ENCODE results near the gene BAMBI. TPM values are rescaled to one million over a fixed set of nuclear protein-coding genes. Genes with fewer than 3 reads are reported as not detected.

Gene BAMBI
- total RNA-seq, 1 donor from 2014 or later = 4.2 TPM

DNA sequence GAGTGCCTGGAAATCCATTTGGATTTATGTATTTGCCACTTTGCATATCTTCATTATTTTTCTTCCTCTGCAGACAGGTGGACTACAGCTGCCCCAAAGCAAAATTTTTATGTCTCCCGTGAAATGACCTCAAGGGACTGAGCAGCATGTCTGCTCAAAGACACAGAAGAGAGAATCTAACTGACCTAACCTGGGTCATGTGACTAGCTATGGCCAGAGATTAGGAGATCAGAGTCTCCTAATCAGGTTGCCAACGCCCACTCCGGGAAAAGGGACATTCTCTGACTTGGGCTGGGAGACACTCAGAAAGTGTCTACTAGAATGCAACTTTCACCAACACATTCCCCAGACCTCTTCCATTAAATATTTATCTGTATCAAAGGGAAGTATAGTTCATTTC is 2.5 kb upstream of the BAMBI start:
- Histone ChIP-seq H3K27me3 (ENCODE audit: control insufficient read depth in 3 of 3, insufficient read depth in 3 of 3, low read length in 3 of 3) (peaks cover 2 to 18% (median 15%) of the 10 kb centered on the region in 3 donors), H3K4me1 (ENCODE audit: control insufficient read depth in 3 of 3, insufficient read depth in 3 of 3, low read length in 3 of 3) (peaks cover 12 to 22% (median 22%) of the 10 kb centered on the region in 3 donors), H3K27ac (ENCODE audit: low read depth, low read length) (no peak overlapping the region), H3K36me3 (ENCODE audit: control insufficient read depth in 3 of 3, insufficient read depth in 3 of 3, low read length in 3 of 3) (no peaks in the 10 kb centered on the region), H3K9ac (ENCODE audit: low read depth in 1 of 3, low read length in 3 of 3) (no peak overlapping the region), H3K4me3 (ENCODE audit: low read length in 3 of 3) (no peak overlapping the region), H3K9me3 (ENCODE audit: control insufficient read depth in 3 of 3, low read length in 3 of 3) (no peaks in the 10 kb centered on the region)

DNA sequence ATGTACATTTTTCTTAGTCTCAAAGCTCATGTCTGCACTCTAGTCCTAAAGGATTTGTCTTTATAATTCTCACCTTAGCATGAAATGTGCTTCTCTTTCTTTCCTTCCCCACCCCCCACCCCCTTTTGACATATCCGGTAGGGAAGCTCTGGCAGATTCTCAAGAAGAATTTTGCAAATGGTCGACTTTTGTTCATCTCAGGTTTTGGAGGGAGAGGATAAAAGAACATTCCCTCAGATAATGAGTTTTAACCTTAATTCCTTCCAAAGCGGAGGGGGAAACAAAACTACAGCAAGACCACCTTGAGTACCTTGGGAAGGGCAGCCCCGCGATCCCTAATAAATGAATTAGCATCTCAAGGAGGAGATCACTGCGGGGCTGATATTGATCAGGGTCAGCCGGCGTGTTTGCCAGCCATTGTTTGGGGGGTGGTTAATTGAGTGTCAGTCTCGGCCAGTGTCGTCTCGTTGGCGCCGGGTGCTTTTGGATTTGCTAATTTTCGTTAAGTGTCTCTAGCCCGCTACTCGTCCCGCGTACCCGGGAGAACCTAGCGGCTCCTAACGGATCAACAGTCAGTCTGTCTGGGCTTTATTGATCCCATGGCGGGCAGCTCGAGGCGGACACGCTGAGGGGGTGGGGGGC is 874 bp upstream of the BAMBI start:
- H3K4me1 ChIP-seq (ENCODE audit: control insufficient read depth in 3 of 3, insufficient read depth in 3 of 3, low read length in 3 of 3) = peaks cover 13 to 27% (median 22%) of the 10 kb centered on the region in 3 donors
- no peak overlapping the region for H3K27ac ChIP-seq (ENCODE audit: low read depth, low read length)
- H3K9me3 ChIP-seq (ENCODE audit: control insufficient read depth in 3 of 3, low read length in 3 of 3) = no peaks in the 10 kb centered on the region
- H3K36me3 ChIP-seq (ENCODE audit: control insufficient read depth in 3 of 3, insufficient read depth in 3 of 3, low read length in 3 of 3) = no peaks in the 10 kb centered on the region
- peaks cover 3 to 17% (median 9%) of the 10 kb centered on the region in 3 donors for H3K27me3 ChIP-seq (ENCODE audit: control insufficient read depth in 3 of 3, insufficient read depth in 3 of 3, low read length in 3 of 3)
- H3K4me3 ChIP-seq (ENCODE audit: low read length in 3 of 3) = peak overlapping the region; percentile 62 to 71 (median 63)
- peak overlapping the region; percentile 67 to 81 (median 72) for H3K9ac ChIP-seq (ENCODE audit: low read depth in 1 of 3, low read length in 3 of 3)

DNA sequence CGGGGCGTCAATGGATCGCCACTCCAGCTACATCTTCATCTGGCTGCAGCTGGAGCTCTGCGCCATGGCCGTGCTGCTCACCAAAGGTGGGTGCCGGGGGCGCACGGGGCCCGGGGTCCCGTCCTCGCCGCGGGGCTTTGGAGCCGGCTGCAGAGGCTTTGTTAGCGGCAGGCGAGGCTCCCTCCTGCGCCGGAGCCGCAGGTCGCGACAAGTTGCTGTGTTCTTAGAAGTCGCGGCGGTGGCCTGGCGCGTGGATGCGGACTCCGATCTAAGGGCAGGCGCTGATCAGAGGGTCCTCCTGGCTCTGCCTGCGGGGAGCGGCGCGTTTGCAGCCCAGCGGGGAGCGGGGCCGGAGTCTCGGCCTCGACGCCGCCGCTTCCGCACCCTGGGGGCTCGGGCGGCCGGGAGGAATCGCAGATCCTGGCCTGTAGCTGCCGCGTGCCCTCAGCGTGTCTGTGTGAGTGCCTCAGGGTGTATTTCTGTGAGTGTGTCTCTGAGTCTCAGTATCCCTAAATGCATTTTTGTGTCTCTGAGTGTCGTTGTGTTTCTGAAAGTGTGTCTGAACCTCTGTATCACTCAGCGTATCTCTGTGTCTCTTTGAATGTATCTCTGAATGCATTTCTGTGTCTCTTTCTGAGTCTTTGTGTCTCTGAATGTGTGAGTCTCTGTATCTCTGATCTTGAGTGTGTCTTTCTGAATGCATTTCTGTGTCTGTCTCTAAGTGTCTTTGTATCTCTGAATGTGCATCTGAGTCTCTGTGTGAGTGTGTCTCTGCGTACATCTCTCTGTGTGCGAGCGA is 766 bp downstream of the BAMBI start:
- peaks cover 3 to 16% (median 3%) of the 10 kb centered on the region in 3 donors for H3K27me3 ChIP-seq (ENCODE audit: control insufficient read depth in 3 of 3, insufficient read depth in 3 of 3, low read length in 3 of 3)
- no peak overlapping the region for H3K27ac ChIP-seq (ENCODE audit: low read depth, low read length)
- H3K9ac ChIP-seq (ENCODE audit: low read depth in 1 of 3, low read length in 3 of 3) = peak overlapping the region; percentile 60 to 84 (median 63)
- peaks cover 13 to 27% (median 22%) of the 10 kb centered on the region in 3 donors for H3K4me1 ChIP-seq (ENCODE audit: control insufficient read depth in 3 of 3, insufficient read depth in 3 of 3, low read length in 3 of 3)
- no peaks in the 10 kb centered on the region for H3K9me3 ChIP-seq (ENCODE audit: control insufficient read depth in 3 of 3, low read length in 3 of 3)
- peaks cover 0 to 5% (median 4%) of the 10 kb centered on the region in 3 donors for H3K36me3 ChIP-seq (ENCODE audit: control insufficient read depth in 3 of 3, insufficient read depth in 3 of 3, low read length in 3 of 3)
- H3K4me3 ChIP-seq (ENCODE audit: low read length in 3 of 3) = peak overlapping the region; percentile 75 to 81 (median 78)

DNA sequence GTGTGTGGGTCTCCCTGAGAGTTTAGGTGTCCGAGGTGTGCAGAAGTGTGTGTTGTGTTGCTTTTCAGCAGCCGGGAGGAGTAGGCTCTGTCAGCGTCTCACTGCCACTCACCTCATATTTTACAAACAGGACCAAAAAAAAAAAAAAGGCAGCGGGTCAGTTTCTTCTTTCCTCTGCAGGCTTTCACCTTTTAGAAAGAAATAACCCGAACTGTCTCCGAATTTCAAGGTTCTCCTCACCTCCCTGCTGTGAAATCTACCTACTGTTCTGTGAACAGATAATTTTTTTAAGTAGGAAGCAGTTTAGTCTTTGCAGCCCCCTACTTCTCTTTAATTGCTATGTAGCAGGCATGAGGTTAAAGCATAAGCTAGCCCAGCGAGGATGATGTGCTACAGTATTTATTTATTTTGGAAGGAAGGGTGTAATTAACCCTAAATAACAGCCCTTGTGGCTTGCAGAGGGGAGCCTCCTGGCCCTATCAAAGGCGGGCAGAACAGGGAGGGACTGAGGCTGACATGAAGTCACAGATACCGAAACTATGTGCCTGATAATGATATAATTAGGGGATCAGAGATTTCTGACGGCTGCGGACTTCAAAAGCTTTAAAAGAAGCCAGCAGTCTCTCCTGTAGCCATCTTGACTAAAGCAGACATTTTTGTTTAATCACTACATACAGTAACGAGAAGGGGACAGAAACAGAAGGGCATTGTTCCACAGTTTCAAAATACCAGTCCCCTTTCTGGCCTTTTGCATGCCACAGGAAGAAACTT is 1.6 kb downstream of the BAMBI start:
- Histone ChIP-seq H3K27ac (ENCODE audit: low read depth, low read length) (no peak overlapping the region), H3K4me3 (ENCODE audit: low read length in 3 of 3) (peak overlapping the region; percentile 75 to 81 (median 78)), H3K9ac (ENCODE audit: low read depth in 1 of 3, low read length in 3 of 3) (peak overlapping the region; percentile 60 to 84 (median 63)), H3K9me3 (ENCODE audit: control insufficient read depth in 3 of 3, low read length in 3 of 3) (no peaks in the 10 kb centered on the region), H3K27me3 (ENCODE audit: control insufficient read depth in 3 of 3, insufficient read depth in 3 of 3, low read length in 3 of 3) (peaks cover 3 to 11% (median 3%) of the 10 kb centered on the region in 3 donors), H3K4me1 (ENCODE audit: control insufficient read depth in 3 of 3, insufficient read depth in 3 of 3, low read length in 3 of 3) (peaks cover 13 to 27% (median 22%) of the 10 kb centered on the region in 3 donors), H3K36me3 (ENCODE audit: control insufficient read depth in 3 of 3, insufficient read depth in 3 of 3, low read length in 3 of 3) (peaks cover 0 to 5% (median 4%) of the 10 kb centered on the region in 3 donors)

DNA sequence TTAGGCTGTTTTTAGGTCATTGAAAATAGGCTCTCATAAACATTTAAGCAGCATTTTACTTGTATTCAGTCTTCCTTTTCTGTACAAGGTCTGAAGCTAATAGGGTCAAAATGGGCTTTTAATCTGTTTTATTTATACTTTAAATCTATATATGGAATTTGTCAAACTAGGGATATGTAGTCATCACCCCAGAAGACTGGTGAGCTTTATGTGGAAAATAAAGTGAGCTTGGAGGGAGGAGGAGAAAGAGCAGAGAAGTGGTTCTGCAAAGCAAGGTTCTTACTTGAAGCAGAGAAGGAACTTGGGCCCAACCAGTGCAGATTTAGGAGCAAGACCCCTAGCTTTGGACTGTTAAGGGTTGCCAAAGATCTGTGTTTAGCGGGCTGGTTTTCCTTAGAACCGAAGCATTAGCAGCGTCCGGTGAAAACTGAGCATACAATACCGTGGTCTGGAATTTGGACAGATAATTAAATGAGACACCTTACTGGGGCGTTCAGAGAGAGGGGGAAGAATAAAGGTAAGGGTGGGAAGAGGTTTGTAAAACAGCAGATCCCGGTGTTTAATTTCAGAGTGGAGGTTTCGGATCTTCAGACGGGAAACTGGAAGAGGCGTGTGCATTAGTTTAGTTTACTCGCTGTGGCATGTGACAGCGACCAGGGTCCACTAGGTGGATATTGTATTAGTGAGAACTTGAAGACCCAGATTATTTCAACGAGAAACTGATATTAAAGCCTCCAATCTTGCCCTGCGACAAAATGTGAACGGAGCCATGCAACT is 2.4 kb downstream of the BAMBI start:
- Histone ChIP-seq H3K9ac (ENCODE audit: low read depth in 1 of 3, low read length in 3 of 3) (no peak overlapping the region), H3K36me3 (ENCODE audit: control insufficient read depth in 3 of 3, insufficient read depth in 3 of 3, low read length in 3 of 3) (peaks cover 0 to 5% (median 4%) of the 10 kb centered on the region in 3 donors), H3K4me1 (ENCODE audit: control insufficient read depth in 3 of 3, insufficient read depth in 3 of 3, low read length in 3 of 3) (peaks cover 13 to 27% (median 22%) of the 10 kb centered on the region in 3 donors), H3K27me3 (ENCODE audit: control insufficient read depth in 3 of 3, insufficient read depth in 3 of 3, low read length in 3 of 3) (peaks cover 3 to 8% (median 3%) of the 10 kb centered on the region in 3 donors), H3K4me3 (ENCODE audit: low read length in 3 of 3) (peak overlapping the region in 1 of 3 donors; percentile 81), H3K9me3 (ENCODE audit: control insufficient read depth in 3 of 3, low read length in 3 of 3) (no peaks in the 10 kb centered on the region), H3K27ac (ENCODE audit: low read depth, low read length) (no peak overlapping the region)

DNA sequence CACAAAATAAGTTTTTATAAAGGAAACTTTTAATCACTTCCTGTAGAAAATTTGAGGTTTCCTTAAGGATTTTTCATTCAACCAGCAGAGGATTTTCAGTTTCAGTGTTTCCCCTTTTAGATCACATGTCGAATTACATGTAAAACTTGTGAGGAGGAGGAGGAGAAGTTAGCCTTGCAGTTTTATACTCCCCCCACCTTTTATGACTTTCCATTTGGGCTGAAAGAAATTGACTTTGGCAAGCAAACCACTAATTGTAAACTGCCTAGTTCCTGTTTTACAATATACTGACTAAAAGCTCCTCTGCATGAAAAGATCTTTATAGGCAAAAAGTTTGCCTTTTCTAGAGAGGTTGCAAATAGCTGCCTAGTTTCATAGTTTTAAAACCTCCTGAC is 3.0 kb downstream of the BAMBI start:
- Histone ChIP-seq H3K9ac (ENCODE audit: low read depth in 1 of 3, low read length in 3 of 3) (no peak overlapping the region), H3K4me1 (ENCODE audit: control insufficient read depth in 3 of 3, insufficient read depth in 3 of 3, low read length in 3 of 3) (peaks cover 13 to 27% (median 22%) of the 10 kb centered on the region in 3 donors), H3K9me3 (ENCODE audit: control insufficient read depth in 3 of 3, low read length in 3 of 3) (no peaks in the 10 kb centered on the region), H3K36me3 (ENCODE audit: control insufficient read depth in 3 of 3, insufficient read depth in 3 of 3, low read length in 3 of 3) (peaks cover 0 to 5% (median 4%) of the 10 kb centered on the region in 3 donors), H3K27ac (ENCODE audit: low read depth, low read length) (no peak overlapping the region), H3K27me3 (ENCODE audit: control insufficient read depth in 3 of 3, insufficient read depth in 3 of 3, low read length in 3 of 3) (peaks cover 3 to 8% (median 3%) of the 10 kb centered on the region in 3 donors), H3K4me3 (ENCODE audit: low read length in 3 of 3) (no peak overlapping the region)

DNA sequence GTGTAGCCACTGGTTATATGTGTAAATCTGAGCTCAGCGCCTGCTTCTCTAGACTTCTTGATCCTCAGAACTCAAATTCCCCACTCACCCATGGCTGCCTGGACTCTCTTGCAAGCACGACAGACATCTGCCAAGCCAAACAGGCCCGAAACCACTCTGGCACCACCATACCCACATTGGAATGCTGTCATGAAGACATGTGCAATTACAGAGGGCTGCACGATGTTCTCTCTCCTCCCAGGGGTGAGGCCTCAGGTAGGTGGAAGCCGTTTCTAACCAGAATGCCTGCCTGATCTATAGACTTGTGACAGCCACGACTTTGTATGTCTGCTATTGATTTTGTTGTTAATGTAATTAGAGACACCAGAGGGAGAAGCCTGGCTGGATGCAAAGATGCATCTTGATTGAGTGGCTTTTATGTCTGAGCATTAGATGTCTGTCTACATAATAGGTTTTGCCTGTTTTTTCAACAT is 4.0 kb downstream of the BAMBI start:
- Histone ChIP-seq H3K27ac (ENCODE audit: low read depth, low read length) (no peak overlapping the region), H3K36me3 (ENCODE audit: control insufficient read depth in 3 of 3, insufficient read depth in 3 of 3, low read length in 3 of 3) (peaks cover 0 to 5% (median 4%) of the 10 kb centered on the region in 3 donors), H3K9me3 (ENCODE audit: control insufficient read depth in 3 of 3, low read length in 3 of 3) (no peaks in the 10 kb centered on the region), H3K9ac (ENCODE audit: low read depth in 1 of 3, low read length in 3 of 3) (no peak overlapping the region), H3K27me3 (ENCODE audit: control insufficient read depth in 3 of 3, insufficient read depth in 3 of 3, low read length in 3 of 3) (peaks cover 0 to 8% (median 3%) of the 10 kb centered on the region in 3 donors), H3K4me1 (ENCODE audit: control insufficient read depth in 3 of 3, insufficient read depth in 3 of 3, low read length in 3 of 3) (peaks cover 13 to 27% (median 22%) of the 10 kb centered on the region in 3 donors), H3K4me3 (ENCODE audit: low read length in 3 of 3) (no peak overlapping the region)

DNA sequence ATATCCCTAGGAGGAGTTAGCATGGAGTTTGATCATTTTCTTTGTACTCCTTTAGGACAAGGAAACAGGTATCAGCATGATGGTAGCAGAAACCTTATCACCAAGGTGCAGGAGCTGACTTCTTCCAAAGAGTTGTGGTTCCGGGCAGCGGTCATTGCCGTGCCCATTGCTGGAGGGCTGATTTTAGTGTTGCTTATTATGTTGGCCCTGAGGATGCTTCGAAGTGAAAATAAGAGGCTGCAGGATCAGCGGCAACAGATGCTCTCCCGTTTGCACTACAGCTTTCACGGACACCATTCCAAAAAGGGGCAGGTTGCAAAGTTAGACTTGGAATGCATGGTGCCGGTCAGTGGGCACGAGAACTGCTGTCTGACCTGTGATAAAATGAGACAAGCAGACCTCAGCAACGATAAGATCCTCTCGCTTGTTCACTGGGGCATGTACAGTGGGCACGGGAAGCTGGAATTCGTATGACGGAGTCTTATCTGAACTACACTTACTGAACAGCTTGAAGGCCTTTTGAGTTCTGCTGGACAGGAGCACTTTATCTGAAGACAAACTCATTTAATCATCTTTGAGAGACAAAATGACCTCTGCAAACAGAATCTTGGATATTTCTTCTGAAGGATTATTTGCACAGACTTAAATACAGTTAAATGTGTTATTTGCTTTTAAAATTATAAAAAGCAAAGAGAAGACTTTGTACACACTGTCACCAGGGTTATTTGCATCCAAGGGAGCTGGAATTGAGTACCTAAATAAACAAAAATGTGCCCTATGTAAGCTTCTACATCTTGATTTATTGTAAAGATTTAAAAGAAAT is 4.8 kb downstream of the BAMBI start:
- Histone ChIP-seq H3K27me3 (ENCODE audit: control insufficient read depth in 3 of 3, insufficient read depth in 3 of 3, low read length in 3 of 3) (peaks cover 0 to 3% (median 2%) of the 10 kb centered on the region in 3 donors), H3K36me3 (ENCODE audit: control insufficient read depth in 3 of 3, insufficient read depth in 3 of 3, low read length in 3 of 3) (peaks cover 0 to 5% (median 4%) of the 10 kb centered on the region in 3 donors), H3K4me1 (ENCODE audit: control insufficient read depth in 3 of 3, insufficient read depth in 3 of 3, low read length in 3 of 3) (peaks cover 7 to 21% (median 14%) of the 10 kb centered on the region in 3 donors), H3K9ac (ENCODE audit: low read depth in 1 of 3, low read length in 3 of 3) (no peak overlapping the region), H3K4me3 (ENCODE audit: low read length in 3 of 3) (no peak overlapping the region), H3K9me3 (ENCODE audit: control insufficient read depth in 3 of 3, low read length in 3 of 3) (no peaks in the 10 kb centered on the region), H3K27ac (ENCODE audit: low read depth, low read length) (no peak overlapping the region)
